ENCODE results near the gene ABLIM1. TPM values are rescaled to one million over a fixed set of nuclear protein-coding genes. Genes with fewer than 3 reads are reported as not detected.

The ABLIM1 gene
- total and polyA plus RNA-seq, 2 of the 4 experiments (the other 2 are of a cell fraction): 7.7 to 9.9 TPM

GRCh38 chr10:114600057-114600456 lies 58.0 kb downstream of the ABLIM1 start:
- no peak for ATAC-seq (ENCODE audit: low read depth)
- CTCF ChIA-PET: no interaction called here
- 87% methylated on average over 3 of the region's 3 CpGs; no CpG with 5 or more reads in 1 of the 2 experiments for WGBS, 2 experiments (ENCODE audit: extremely low coverage in 2 of 2, insufficient read length in 1 of 2)
- Histone ChIP-seq H4K91ac (ENCODE audit: insufficient read depth, low read depth, low read length) (no peak overlapping the region), H2AK9ac (replicated peaks; ENCODE audit: low read depth, low read length, poor library complexity) (no peak overlapping the region), H2BK15ac (ENCODE audit: low read depth, low read length) (no peak overlapping the region), H3K27me3 (ENCODE audit: control insufficient read depth, insufficient read depth, low read length) (peaks cover 4% of the 10 kb centered on the region; the same call in 1 of the 2 replicates), H3K56ac (ENCODE audit: extremely low read depth, insufficient read depth, low read length) (no peak overlapping the region), H2BK20ac (ENCODE audit: low read depth, low read length) (no peak overlapping the region), H4K5ac (ENCODE audit: low read depth, low read length) (no peak overlapping the region), H3K4me3 (ENCODE audit: insufficient read depth, low read depth, low read length) (no peak overlapping the region), H4K20me1 (ENCODE audit: insufficient read depth, low read length) (no peaks in the 10 kb centered on the region), H2BK5ac (ENCODE audit: low read depth, low read length, poor library complexity, severe bottlenecking) (no peak overlapping the region), H3K9me3 (ENCODE audit: control insufficient read depth, insufficient read depth, low read length) (no peaks in the 10 kb centered on the region), H3K9ac (ENCODE audit: low read depth, low read length) (no peak overlapping the region), H3K79me1 (ENCODE audit: low read depth in 1 of 2, low read length in 2 of 2) (no peaks in the 10 kb centered on the region), H2BK120ac (ENCODE audit: low read depth, low read length) (no peak overlapping the region), H3K9me1 (ENCODE audit: insufficient read depth, low read length) (peaks cover 5% of the 10 kb centered on the region; the same call in 1 of the 2 replicates), H3K14ac (replicated peaks; ENCODE audit: low read depth, low read length) (no peak overlapping the region), H3K4ac (ENCODE audit: low read depth, low read length) (no peak overlapping the region), H3K4me2 (ENCODE audit: low read depth, low read length) (no peak overlapping the region), H2AK5ac (ENCODE audit: low read depth, low read length) (no peak overlapping the region), H3K36me3 (ENCODE audit: control insufficient read depth, insufficient read depth, low read length) (no peaks in the 10 kb centered on the region), H3K27ac (ENCODE audit: insufficient read depth, low read length) (no peak overlapping the region), H3K4me1 (ENCODE audit: control insufficient read depth, insufficient read depth, low read length) (no peaks in the 10 kb centered on the region), H3K23ac (ENCODE audit: low read depth, low read length) (no peak overlapping the region), H4K8ac (ENCODE audit: low read depth in 2 of 2, low read length in 2 of 2) (no peak overlapping the region), H2AFZ (replicated peaks; ENCODE audit: low read length, poor library complexity) (no peak overlapping the region), H3K18ac (ENCODE audit: low read depth, low read length) (no peak overlapping the region)
- in situ Hi-C loops (cut with MboI; ENCODE audit: low sequenced_read_pairs): no loop called here
- no peak for TF ChIP-seq POLR2A (IDR thresholded peaks at IDR 0.05; ENCODE audit: low read depth, low read length)
- TF ChIP-seq RCOR1 (IDR thresholded peaks at IDR 0.05; ENCODE audit: insufficient replicate concordance, low read length): no peak
- TF ChIP-seq ELK1 (IDR thresholded peaks at IDR 0.05; ENCODE audit: borderline replicate concordance, low read depth, low read length): no peak
- no peak for TF ChIP-seq CEBPB (IDR thresholded peaks at IDR 0.05; ENCODE audit: low read depth, low read length)
- no peak for TF ChIP-seq MAZ (IDR thresholded peaks at IDR 0.05; ENCODE audit: borderline replicate concordance, low read depth, low read length)
- TF ChIP-seq NFE2L2 (IDR thresholded peaks at IDR 0.05; ENCODE audit: low read depth, low read length): no peak
- no peak for TF ChIP-seq BHLHE40 (IDR thresholded peaks at IDR 0.05; ENCODE audit: low read depth, low read length)
- no peak for TF ChIP-seq MAFK (IDR thresholded peaks at IDR 0.05; ENCODE audit: low read depth, low read length)
- no peak for TF ChIP-seq RAD21 (IDR thresholded peaks at IDR 0.05; ENCODE audit: low read length)
- no peak for TF ChIP-seq USF2 (IDR thresholded peaks at IDR 0.05; ENCODE audit: low read depth, low read length)
- TF ChIP-seq RFX5 (IDR thresholded peaks at IDR 0.05; ENCODE audit: low read depth, low read length): no peak
- TF ChIP-seq CHD1 (IDR thresholded peaks at IDR 0.05; ENCODE audit: low read depth, low read length): no peak
- no peak for TF ChIP-seq MXI1 (IDR thresholded peaks at IDR 0.05; ENCODE audit: borderline replicate concordance, low read depth, low read length)
- no peak for TF ChIP-seq FOS (IDR thresholded peaks at IDR 0.05; ENCODE audit: low read depth, low read length)
- no peak for TF ChIP-seq SMC3 (IDR thresholded peaks at IDR 0.05; ENCODE audit: low read depth, low read length)
- no peak for TF ChIP-seq CTCF (conservative IDR thresholded peaks at IDR 0.05; ENCODE audit: low read depth, low read length)
- no peak for DNase-seq
- no TSS peak for BruUV-seq (replicated peaks)
- POLR2A ChIA-PET (ENCODE audit: unreplicated experiment): no interaction called here
- intact Hi-C loops (cut with micrococcal nuclease): no loop called here
- dilution Hi-C loops (cut with HindIII; ENCODE audit: low sequenced_read_pairs, unreplicated experiment): no loop called here

All from IMR-90 (cell line).